ENCODE data around the gene MIF4GD. TPM values are rescaled to one million over a fixed set of nuclear protein-coding genes. Genes with fewer than 3 reads are reported as not detected.
A peak's percentile ranks its signal among the peaks of the same experiment; 100 is the strongest.

The MIF4GD gene
- total RNA-seq, 1 donor from 2014 or later, result 12.8 TPM

GRCh38 chr17:75273977-75274708 is 3.1 kb upstream of the MIF4GD start:
- Mint-ChIP-seq H3K4me3 (ENCODE audit: unreplicated experiment) (no peak overlapping the region), H3K27ac (ENCODE audit: unreplicated experiment) (no peak overlapping the region), H3K36me3 (ENCODE audit: unreplicated experiment) (no peaks in the 10 kb centered on the region)

GRCh38 chr17:75272848-75273184 is 1.8 kb upstream of the MIF4GD start:
- TF ChIP-seq CTCF (IDR thresholded peaks at IDR 0.05; ENCODE audit: partially characterized antibody, unreplicated experiment), result no peak
- H3K4me3 Mint-ChIP-seq (ENCODE audit: unreplicated experiment), result no peak overlapping the region
- no peak for DNase-seq
- H3K27me3 Mint-ChIP-seq (ENCODE audit: unreplicated experiment), result peaks cover 7% of the 10 kb centered on the region
- peaks cover 2% of the 10 kb centered on the region for H3K4me1 Mint-ChIP-seq (ENCODE audit: low read depth, unreplicated experiment)
- H3K9me3 Mint-ChIP-seq (ENCODE audit: unreplicated experiment), result peaks cover 3% of the 10 kb centered on the region
- H3K36me3 Mint-ChIP-seq (ENCODE audit: unreplicated experiment), result no peaks in the 10 kb centered on the region
- no peak overlapping the region for H3K27ac Mint-ChIP-seq (ENCODE audit: unreplicated experiment)

More at GRCh38 chr17:75273977-75274708, 3.1 kb upstream of the MIF4GD start:
- peaks cover 2% of the 10 kb centered on the region for H3K4me1 Mint-ChIP-seq (ENCODE audit: low read depth, unreplicated experiment)
- H3K27me3 Mint-ChIP-seq (ENCODE audit: unreplicated experiment), result peaks cover 2% of the 10 kb centered on the region
- no peak for DNase-seq
- H3K9me3 Mint-ChIP-seq (ENCODE audit: unreplicated experiment), result peaks cover under 1% of the 10 kb centered on the region
- TF ChIP-seq CTCF (IDR thresholded peaks at IDR 0.05; ENCODE audit: partially characterized antibody, unreplicated experiment), result no peak

GRCh38 chr17:75271955-75272847 is 1.2 kb upstream of the MIF4GD start:
- Mint-ChIP-seq H3K27ac (ENCODE audit: unreplicated experiment) (no peak overlapping the region), H3K27me3 (ENCODE audit: unreplicated experiment) (peaks cover 7% of the 10 kb centered on the region), H3K9me3 (ENCODE audit: unreplicated experiment) (peaks cover 3% of the 10 kb centered on the region), H3K4me3 (ENCODE audit: unreplicated experiment) (peak overlapping the region; percentile 84), H3K36me3 (ENCODE audit: unreplicated experiment) (no peaks in the 10 kb centered on the region), H3K4me1 (ENCODE audit: low read depth, unreplicated experiment) (peaks cover 2% of the 10 kb centered on the region)
- TF ChIP-seq CTCF (IDR thresholded peaks at IDR 0.05; ENCODE audit: partially characterized antibody, unreplicated experiment), result no peak
- DNase-seq, result no peak

GRCh38 chr17:75271233-75271954 is 363 bp upstream of the MIF4GD start:
- H3K4me3 Mint-ChIP-seq (ENCODE audit: unreplicated experiment), result peak overlapping the region; percentile 84
- H3K27ac Mint-ChIP-seq (ENCODE audit: unreplicated experiment), result no peak overlapping the region

More at GRCh38 chr17:75271233-75271954, 363 bp upstream of the MIF4GD start:
- peak; percentile 86 for DNase-seq
- H3K27me3 Mint-ChIP-seq (ENCODE audit: unreplicated experiment), result peaks cover 7% of the 10 kb centered on the region
- H3K36me3 Mint-ChIP-seq (ENCODE audit: unreplicated experiment), result no peaks in the 10 kb centered on the region
- H3K4me1 Mint-ChIP-seq (ENCODE audit: low read depth, unreplicated experiment), result peaks cover 2% of the 10 kb centered on the region
- H3K9me3 Mint-ChIP-seq (ENCODE audit: unreplicated experiment), result peaks cover 4% of the 10 kb centered on the region
- TF ChIP-seq CTCF (IDR thresholded peaks at IDR 0.05; ENCODE audit: partially characterized antibody, unreplicated experiment), result peak; percentile 81

Measured in glutamatergic neuron (in vitro differentiated cells).